GM23338 (cell line): ENCODE results near the gene NTNG2. TPM values are rescaled to one million over a fixed set of nuclear protein-coding genes. Genes with fewer than 3 reads are reported as not detected.
"Not testable (repeated sequence)": the region's sequence is repeated elsewhere in the genome, so short reads cannot be mapped to it uniquely, and the experiment has no call there.

Experiments used
- ATAC-seq: fragments of 200-7000 bp; cut with Tn5 transposase; 3 replicates; pipeline ENCODE4 v1.9.1; 2020
- DNase-seq: peaks from one replicate; pipeline ENCODE4 v3.0.0-alpha.2; 2015; ENCODE audit warnings: low spot score
- H2AFZ ChIP-seq: fragments of 200-600 bp; sonication (generic); 2 replicates; pipeline ENCODE4 v1.8.0; 2016; ENCODE audit warnings: antibody characterized with exemption, mild to moderate bottlenecking, moderate library complexity
- H3F3A ChIP-seq: fragments of 200-600 bp; sonication (generic); replicated peaks from 2 replicates; pipeline ENCODE4 v1.8.0; 2017; ENCODE audit warnings: antibody characterized with exemption, mixed run types, low read depth
- H3K27ac ChIP-seq: fragments of 200-600 bp; sonication (generic); 2 replicates; pipeline ENCODE4 v1.6.1; 2016; ENCODE audit warnings: low read depth
- H3K27me3 ChIP-seq: fragments of 200-600 bp; sonication (generic); 2 replicates; pipeline ENCODE4 v1.8.0; 2016; ENCODE audit warnings: mild to moderate bottlenecking, mixed run types, moderate library complexity; ENCODE audit not compliant: insufficient read depth
- H3K36me3 ChIP-seq: fragments of 200-600 bp; sonication (generic); 2 replicates; pipeline ENCODE4 v1.8.0; 2016; ENCODE audit warnings: mild to moderate bottlenecking; ENCODE audit not compliant: insufficient read depth
- H3K4me1 ChIP-seq: fragments of 200-600 bp; sonication (generic); 2 replicates; pipeline ENCODE4 v1.8.0; 2016; ENCODE audit warnings: mild to moderate bottlenecking, moderate library complexity; ENCODE audit not compliant: insufficient read depth
- H3K4me2 ChIP-seq: fragments of 200-600 bp; sonication (generic); 2 replicates; pipeline ENCODE4 v1.7.1; 2017; ENCODE audit warnings: mixed run types
- H3K4me3 ChIP-seq: fragments of 200-600 bp; sonication (generic); 2 replicates; pipeline ENCODE4 v1.6.1; 2016; ENCODE audit warnings: mixed run types
- H3K79me2 ChIP-seq: fragments of 200-600 bp; sonication (generic); replicated peaks from 2 replicates; pipeline ENCODE4 v1.8.0; 2017; ENCODE audit warnings: mild to moderate bottlenecking; ENCODE audit not compliant: insufficient read depth
- H3K9me2 ChIP-seq: fragments of 200-600 bp; sonication (generic); 2 replicates; pipeline ENCODE4 v1.8.0; 2017; ENCODE audit not compliant: insufficient read depth
- H4K20me1 ChIP-seq: fragments of 200-600 bp; sonication (generic); replicated peaks from 2 replicates; pipeline ENCODE4 v1.8.0; 2017; ENCODE audit warnings: mild to moderate bottlenecking; ENCODE audit not compliant: insufficient read depth
- H3K27ac Mint-ChIP-seq: 2 replicates; pipeline ENCODE4 v1.8.0; 2020; ENCODE audit warnings: inconsistent platforms, mild to moderate bottlenecking, moderate library complexity, mixed read lengths
- H3K27me3 Mint-ChIP-seq: 3 replicates; pipeline ENCODE4 v1.8.0; 2022; ENCODE audit warnings: low read depth, mild to moderate bottlenecking, moderate library complexity, mixed read lengths, inconsistent platforms; ENCODE audit not compliant: insufficient read depth, poor library complexity
- H3K36me3 Mint-ChIP-seq: 3 replicates; pipeline ENCODE4 v1.8.0; 2021; ENCODE audit warnings: low read depth, mild to moderate bottlenecking, inconsistent platforms, moderate library complexity, mixed read lengths
- H3K4me1 Mint-ChIP-seq: 3 replicates; pipeline ENCODE4 v1.8.0; 2020; ENCODE audit warnings: mild to moderate bottlenecking, inconsistent platforms, mixed read lengths
- H3K4me3 Mint-ChIP-seq: 3 replicates; pipeline ENCODE4 v1.8.0; 2021; ENCODE audit warnings: moderate library complexity, mild to moderate bottlenecking, inconsistent platforms, mixed read lengths
- H3K9me3 Mint-ChIP-seq: 3 replicates; pipeline ENCODE4 v1.8.0; 2020; ENCODE audit warnings: moderate library complexity, mild to moderate bottlenecking, inconsistent platforms, mixed read lengths
- CREB1 ChIP-seq: fragments of 250-450 bp; sonication (Bioruptor Pico); IDR thresholded peaks from 2 replicates; pipeline ENCODE4 v1.5.0; 2020; ENCODE audit warnings: low read depth, mild to moderate bottlenecking, moderate library complexity
- EZH2 ChIP-seq: fragments of 200-600 bp; sonication (generic); IDR thresholded peaks from one replicate; pipeline ENCODE4 v1.8.0; 2017; ENCODE audit warnings: antibody characterized with exemption, mild to moderate bottlenecking, low read depth; ENCODE audit not compliant: unreplicated experiment
- JUNB ChIP-seq: IDR thresholded peaks from one replicate; pipeline ENCODE4 v1.6.1; 2016; ENCODE audit warnings: antibody characterized with exemption; ENCODE audit not compliant: unreplicated experiment
- NANOG ChIP-seq: IDR thresholded peaks from 2 replicates; pipeline ENCODE4 v1.6.1; 2016; ENCODE audit warnings: antibody characterized with exemption, borderline replicate concordance
- POLR2AphosphoS5 ChIP-seq: IDR thresholded peaks from 2 replicates; pipeline ENCODE4 v1.6.1; 2016; ENCODE audit warnings: antibody characterized with exemption, low read depth
- STAT1 ChIP-seq: IDR thresholded peaks from one replicate; pipeline ENCODE4 v1.6.1; 2016; ENCODE audit warnings: antibody characterized with exemption; ENCODE audit not compliant: unreplicated experiment
- ZNF114 ChIP-seq: fragments of 250-450 bp; sonication (Bioruptor Pico); IDR thresholded peaks from 2 replicates; pipeline ENCODE4 v1.5.0; 2020; ENCODE audit warnings: mild to moderate bottlenecking, moderate library complexity
- polyA plus RNA-seq: library from polyadenylated mRNA; unstranded; fragments of >200 nt; fragmentation: Nextera tagmentation; extraction: Ambion mirVana; gene quantifications from 2 replicates; pipeline ENCODE4 v1.2.1, GENCODE V29; 2016
- total RNA-seq: library from RNA; depleted of rRNA; stranded (reverse); fragments of >200 nt; shearing (Covaris generic); gene quantifications from 2 replicates; pipeline ENCODE4 v1.2.3, GENCODE V29; 2014
- TF ChIP-seq, protein P1 (sequence below), 2 experiments: fragments of 200-600 bp in 1 of 2; sonication (generic) in 1 of 2; conservative IDR thresholded peaks; 2 replicates each; pipeline versions ENCODE4 v1.5.1 to v1.6.1; 2016 to 2017; ENCODE audit warnings: antibody characterized with exemption in 2 of 2, low read depth in 2 of 2, mild to moderate bottlenecking in 2 of 2, moderate library complexity in 1 of 2

The NTNG2 gene
- total and polyA plus RNA-seq, 2 experiments from 2014 or later: 0.99 to 1.7 TPM

DNA sequence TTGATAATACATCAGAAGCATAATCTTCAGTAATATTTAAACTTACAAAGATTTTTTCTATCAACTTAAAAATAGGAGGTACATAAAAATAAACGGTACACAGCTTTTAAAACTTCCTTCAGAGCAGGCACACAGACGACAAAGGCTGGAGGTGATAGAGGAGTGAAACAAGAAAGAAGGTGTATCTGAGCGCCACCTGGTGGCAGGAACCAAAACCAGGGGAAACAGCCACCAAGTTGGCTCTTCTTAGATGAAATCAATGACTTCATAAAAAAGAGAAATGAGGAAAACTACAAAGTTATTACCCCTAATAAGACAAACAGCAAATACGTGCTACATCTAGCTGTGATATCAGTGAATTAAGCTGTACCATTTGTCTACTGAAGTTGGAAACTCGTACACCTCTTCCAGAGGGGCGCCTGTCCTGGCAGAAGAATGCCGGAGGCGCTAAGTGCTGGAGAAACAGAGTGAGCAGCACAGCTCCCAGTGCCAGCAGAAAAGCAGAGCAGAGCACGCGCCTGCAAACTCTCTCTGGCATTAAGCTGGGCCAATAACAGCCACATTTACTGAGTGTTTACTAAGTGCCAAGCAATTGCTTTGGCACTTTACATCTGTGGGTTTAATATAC lies 107.0 kb downstream of the NTNG2 start:
- Histone ChIP-seq H3K27ac (peak overlapping the region; percentile 85), H3F3A (peaks cover 6% of the 10 kb centered on the region; the same call in 1 of the 2 replicates), H3K9me2 (no peaks in the 10 kb centered on the region), H3K4me2 (no peak overlapping the region), H2AFZ (no peak overlapping the region), H3K4me3 (no peak overlapping the region), H4K20me1 (0 out of 2 replicates have a peak, but pooled peaks cover 7% of the 10 kb centered on the region), H3K27me3 (no peaks in the 10 kb centered on the region), H3K4me1 (no peaks in the 10 kb centered on the region), H3K36me3 (peaks cover 27% of the 10 kb centered on the region), H3K79me2 (no peaks in the 10 kb centered on the region)
- DNase-seq (peak; percentile 84), ATAC-seq (peak; percentile 95)
- no peaks in the 10 kb centered on the region for H3K9me3 Mint-ChIP-seq
- H3K4me1 Mint-ChIP-seq: no peaks in the 10 kb centered on the region; the same call in 2 of the 3 replicates
- H3K27me3 Mint-ChIP-seq: no peaks in the 10 kb centered on the region
- TF ChIP-seq STAT1 (no peak), JUNB (no peak), EZH2 (no peak)
- TF ChIP-seq, protein P1, sequence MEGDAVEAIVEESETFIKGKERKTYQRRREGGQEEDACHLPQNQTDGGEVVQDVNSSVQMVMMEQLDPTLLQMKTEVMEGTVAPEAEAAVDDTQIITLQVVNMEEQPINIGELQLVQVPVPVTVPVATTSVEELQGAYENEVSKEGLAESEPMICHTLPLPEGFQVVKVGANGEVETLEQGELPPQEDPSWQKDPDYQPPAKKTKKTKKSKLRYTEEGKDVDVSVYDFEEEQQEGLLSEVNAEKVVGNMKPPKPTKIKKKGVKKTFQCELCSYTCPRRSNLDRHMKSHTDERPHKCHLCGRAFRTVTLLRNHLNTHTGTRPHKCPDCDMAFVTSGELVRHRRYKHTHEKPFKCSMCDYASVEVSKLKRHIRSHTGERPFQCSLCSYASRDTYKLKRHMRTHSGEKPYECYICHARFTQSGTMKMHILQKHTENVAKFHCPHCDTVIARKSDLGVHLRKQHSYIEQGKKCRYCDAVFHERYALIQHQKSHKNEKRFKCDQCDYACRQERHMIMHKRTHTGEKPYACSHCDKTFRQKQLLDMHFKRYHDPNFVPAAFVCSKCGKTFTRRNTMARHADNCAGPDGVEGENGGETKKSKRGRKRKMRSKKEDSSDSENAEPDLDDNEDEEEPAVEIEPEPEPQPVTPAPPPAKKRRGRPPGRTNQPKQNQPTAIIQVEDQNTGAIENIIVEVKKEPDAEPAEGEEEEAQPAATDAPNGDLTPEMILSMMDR (conservative IDR thresholded peaks at IDR 0.05; ENCODE audit: low read depth in 2 of 2): peak; percentile 82 to 98
- H3K27ac Mint-ChIP-seq: peak overlapping the region; percentile 96
- no peak overlapping the region for H3K4me3 Mint-ChIP-seq
- H3K36me3 Mint-ChIP-seq: peaks cover 67% of the 10 kb centered on the region

DNA sequence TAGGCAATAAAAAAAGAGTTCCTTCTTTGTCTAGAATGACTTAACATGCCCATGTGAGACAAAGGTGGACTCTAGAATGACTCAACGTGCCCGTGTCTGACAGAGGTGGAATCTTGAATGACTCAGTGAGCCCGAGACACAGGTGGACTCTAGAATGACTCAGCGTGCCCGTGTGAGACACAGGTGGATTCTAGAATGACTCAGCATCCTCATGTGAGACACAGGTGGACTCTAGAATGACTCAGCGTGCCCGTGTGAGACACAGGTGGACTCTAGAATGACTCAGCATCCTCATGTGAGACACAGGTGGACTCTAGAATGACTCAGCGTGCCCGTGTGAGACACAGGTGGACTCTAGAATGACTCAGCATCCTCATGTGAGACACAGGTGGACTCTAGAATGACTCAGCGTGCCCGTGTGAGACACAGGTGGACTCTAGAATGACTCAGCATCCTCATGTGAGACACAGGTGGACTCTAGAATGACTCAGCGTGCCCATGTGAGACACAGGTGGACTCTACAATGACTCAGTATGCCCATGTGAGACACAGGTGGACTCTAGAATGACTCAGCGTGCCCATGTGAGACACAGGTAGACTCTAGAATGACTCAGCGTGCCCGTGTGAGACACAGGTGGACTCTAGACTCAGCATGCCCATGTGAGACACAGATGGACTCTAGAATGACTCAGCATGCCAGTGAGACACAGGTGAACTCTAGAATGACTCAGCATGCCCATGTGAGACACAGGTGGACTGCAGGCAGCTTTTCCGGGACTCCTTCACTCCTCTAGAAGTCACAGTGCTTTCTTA lies 108.1 kb downstream of the NTNG2 start:
- H3K9me3 Mint-ChIP-seq, H3K4me3 Mint-ChIP-seq, H3K27me3 ChIP-seq, H3K4me1 ChIP-seq, H3K9me2 ChIP-seq, H3F3A ChIP-seq, H3K79me2 ChIP-seq, H3K4me3 ChIP-seq, ATAC-seq, H3K27me3 Mint-ChIP-seq, H2AFZ ChIP-seq, H3K4me1 Mint-ChIP-seq, H4K20me1 ChIP-seq, H3K4me2 ChIP-seq: not testable (repeated sequence)
- peak overlapping the region; percentile 86 for H3K27ac ChIP-seq
- H3K36me3 ChIP-seq: peaks cover 35% of the 10 kb centered on the region
- peak overlapping the region; percentile 98 for H3K27ac Mint-ChIP-seq
- H3K36me3 Mint-ChIP-seq: peaks cover 67% of the 10 kb centered on the region
- DNase-seq: peak; percentile 5

DNA sequence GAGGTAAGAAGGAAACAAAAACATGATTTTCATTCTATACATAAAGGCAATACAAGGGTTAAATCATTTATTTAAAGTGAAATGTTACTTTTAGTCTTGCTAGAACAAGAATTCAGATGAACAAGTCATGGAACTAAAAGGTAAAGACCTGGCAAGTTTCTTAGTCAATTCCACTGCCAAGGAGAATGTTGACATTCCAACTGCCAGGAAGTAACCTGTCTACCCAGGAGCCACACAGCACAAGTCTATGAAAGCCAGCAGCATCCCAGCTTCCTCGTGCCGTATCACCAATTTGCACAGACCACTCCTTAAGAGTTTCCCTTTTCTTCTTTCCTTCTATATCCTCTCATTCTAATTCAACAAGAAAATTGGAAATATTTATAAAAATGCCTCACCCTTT lies 113.0 kb downstream of the NTNG2 start:
- no peaks in the 10 kb centered on the region for H3K79me2 ChIP-seq
- ATAC-seq (no peak), DNase-seq (no peak)
- no peak overlapping the region for H3K4me3 ChIP-seq
- no peak overlapping the region for H2AFZ ChIP-seq
- H3F3A ChIP-seq: peaks cover 4% of the 10 kb centered on the region; the same call in 1 of the 2 replicates
- peaks cover 87% of the 10 kb centered on the region for H3K36me3 Mint-ChIP-seq
- peaks cover 70% of the 10 kb centered on the region for H3K36me3 ChIP-seq
- H3K27ac ChIP-seq: no peak overlapping the region
- no peaks in the 10 kb centered on the region for H3K9me3 Mint-ChIP-seq
- H3K27me3 ChIP-seq: no peaks in the 10 kb centered on the region
- H3K4me3 Mint-ChIP-seq: no peak overlapping the region
- H3K27ac Mint-ChIP-seq: no peak overlapping the region
- no peaks in the 10 kb centered on the region for H3K27me3 Mint-ChIP-seq
- H3K4me2 ChIP-seq: no peak overlapping the region
- peaks cover 3% of the 10 kb centered on the region; the same call in 1 of the 2 replicates for H4K20me1 ChIP-seq
- H3K9me2 ChIP-seq: no peaks in the 10 kb centered on the region
- H3K4me1 Mint-ChIP-seq: no peaks in the 10 kb centered on the region
- no peaks in the 10 kb centered on the region for H3K4me1 ChIP-seq
- TF ChIP-seq ZNF114 (no peak), JUNB (no peak), NANOG (no peak), POLR2AphosphoS5 (no peak), CREB1 (no peak)
- TF ChIP-seq, protein P1 (conservative IDR thresholded peaks at IDR 0.05; ENCODE audit: low read depth in 2 of 2): no peak
